ENCODE data around the gene SLC16A7.

DNA sequence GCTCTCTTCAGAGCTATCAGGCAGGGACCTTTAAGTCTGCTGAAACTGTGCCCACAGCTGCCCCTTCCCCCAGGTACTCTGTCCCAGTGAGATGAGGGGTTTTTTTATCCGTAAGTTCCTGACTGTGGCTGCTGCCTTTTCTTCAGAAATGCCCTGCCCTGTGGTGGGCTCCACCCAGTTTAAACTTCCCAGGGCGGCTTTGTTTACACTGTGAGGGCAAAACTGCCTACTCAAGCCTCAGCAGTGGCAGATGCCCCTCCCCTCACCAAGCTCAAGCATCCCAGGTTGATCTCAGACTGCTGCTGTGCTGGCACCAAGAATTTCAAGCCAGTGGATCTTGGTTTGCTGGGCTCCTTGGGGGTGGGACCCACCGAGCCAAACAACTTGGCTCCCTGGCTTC is 46.9 kb upstream of the SLC16A7 start:
- TF ChIP-seq, protein P1, sequence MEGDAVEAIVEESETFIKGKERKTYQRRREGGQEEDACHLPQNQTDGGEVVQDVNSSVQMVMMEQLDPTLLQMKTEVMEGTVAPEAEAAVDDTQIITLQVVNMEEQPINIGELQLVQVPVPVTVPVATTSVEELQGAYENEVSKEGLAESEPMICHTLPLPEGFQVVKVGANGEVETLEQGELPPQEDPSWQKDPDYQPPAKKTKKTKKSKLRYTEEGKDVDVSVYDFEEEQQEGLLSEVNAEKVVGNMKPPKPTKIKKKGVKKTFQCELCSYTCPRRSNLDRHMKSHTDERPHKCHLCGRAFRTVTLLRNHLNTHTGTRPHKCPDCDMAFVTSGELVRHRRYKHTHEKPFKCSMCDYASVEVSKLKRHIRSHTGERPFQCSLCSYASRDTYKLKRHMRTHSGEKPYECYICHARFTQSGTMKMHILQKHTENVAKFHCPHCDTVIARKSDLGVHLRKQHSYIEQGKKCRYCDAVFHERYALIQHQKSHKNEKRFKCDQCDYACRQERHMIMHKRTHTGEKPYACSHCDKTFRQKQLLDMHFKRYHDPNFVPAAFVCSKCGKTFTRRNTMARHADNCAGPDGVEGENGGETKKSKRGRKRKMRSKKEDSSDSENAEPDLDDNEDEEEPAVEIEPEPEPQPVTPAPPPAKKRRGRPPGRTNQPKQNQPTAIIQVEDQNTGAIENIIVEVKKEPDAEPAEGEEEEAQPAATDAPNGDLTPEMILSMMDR (IDR thresholded peaks at IDR 0.05) = no peak
- no peak for TF ChIP-seq EZH2 (IDR thresholded peaks at IDR 0.05)
- TF ChIP-seq EZH2phosphoT487 (IDR thresholded peaks at IDR 0.05) = no peak
